Fibroblast of skin of right quadriceps (primary cell): ENCODE data around the gene FCN3.

Experiments used
- DNase-seq: peaks from one replicate; pipeline ENCODE4 v3.0.0-alpha.2; 2013

Gene FCN3

GRCh38 chr1:27335506-27336422 is 38.9 kb downstream of the FCN3 start:
- no peak for DNase-seq

- DNase-seq: no peak
Measured at GRCh38 chr1:27333717-27334279, 40.8 kb downstream of the FCN3 start.

- DNase-seq: no peak
Measured at GRCh38 chr1:27332536-27333281, 41.9 kb downstream of the FCN3 start.

GRCh38 chr1:27331922-27332321 is 42.7 kb downstream of the FCN3 start:
- DNase-seq: no peak

- DNase-seq: no peak
Measured at GRCh38 chr1:27331426-27331825, 43.2 kb downstream of the FCN3 start.

- no peak for DNase-seq
Measured at GRCh38 chr1:27330786-27331185, 43.8 kb downstream of the FCN3 start.

- no peak for DNase-seq
Measured at GRCh38 chr1:27327964-27328363, 46.7 kb downstream of the FCN3 start.

- DNase-seq: no peak
Measured at GRCh38 chr1:27325286-27325685, 49.3 kb downstream of the FCN3 start.

- DNase-seq: no peak
Measured at GRCh38 chr1:27322569-27323240, 51.9 kb downstream of the FCN3 start.

- DNase-seq: peak; percentile 98
Measured at GRCh38 chr1:27321813-27322568, 52.6 kb downstream of the FCN3 start, which contains the start of gene TMEM222. TSS of gene TMEM222 (plus strand) at chr1:27322163. CDS start at chr1:27322198, 35 bp downstream.
